Neural cell (in vitro differentiated cells): ENCODE results near the gene ALDH3A2. TPM values are rescaled to one million over a fixed set of nuclear protein-coding genes. Genes with fewer than 3 reads are reported as not detected.

Experiments used
- H2AFZ ChIP-seq: fragments of 200-600, 300-800 bp; sonication (generic), shearing (Covaris generic); 2 replicates; pipeline ENCODE4 v1.6.0; 2014; ENCODE audit warnings: low read depth, mild to moderate bottlenecking, antibody characterized with exemption, low read length, moderate library complexity
- H3F3A ChIP-seq: fragments of 200-600 bp; shearing (Covaris generic); 2 replicates; pipeline ENCODE4 v1.6.1; 2016; ENCODE audit warnings: mild to moderate bottlenecking, moderate library complexity, mixed read lengths, antibody characterized with exemption, low read length; ENCODE audit not compliant: insufficient read depth, poor library complexity, severe bottlenecking
- H3K27ac ChIP-seq: fragments of 200-600, 300-800 bp; sonication (generic), shearing (Covaris generic); 2 replicates; pipeline ENCODE4 v1.5.1; 2014; ENCODE audit warnings: mild to moderate bottlenecking, low read length, moderate library complexity
- H3K27me3 ChIP-seq: fragments of 300-800, 200-600 bp; sonication (generic), shearing (Covaris generic); 2 replicates; pipeline ENCODE4 v1.6.0; 2014; ENCODE audit warnings: mild to moderate bottlenecking, low read depth, low read length, moderate library complexity; ENCODE audit not compliant: insufficient read depth
- H3K36me3 ChIP-seq: fragments of 300-800, 200-600 bp; sonication (generic), shearing (Covaris generic); 2 replicates; pipeline ENCODE4 v1.5.1; 2014; ENCODE audit warnings: mild to moderate bottlenecking, antibody characterized with exemption, low read length, moderate library complexity; ENCODE audit not compliant: insufficient read depth
- H3K4me2 ChIP-seq: fragments of 300-800, 200-600 bp; sonication (generic), shearing (Covaris generic); 2 replicates; pipeline ENCODE4 v1.6.0; 2014; ENCODE audit warnings: mild to moderate bottlenecking, low read length
- H3K4me3 ChIP-seq: fragments of 300-800, 200-600 bp; sonication (generic), shearing (Covaris generic); 2 replicates; pipeline ENCODE4 v1.5.1; 2014; ENCODE audit warnings: mild to moderate bottlenecking, low read length, moderate library complexity
- H3K79me2 ChIP-seq: fragments of 200-600 bp; shearing (Covaris generic); replicated peaks from 2 replicates; pipeline ENCODE4 v1.6.0; 2014; ENCODE audit warnings: mild to moderate bottlenecking, low read length, moderate library complexity; ENCODE audit not compliant: insufficient read depth
- H3K9ac ChIP-seq: fragments of 300-800, 200-600 bp; sonication (generic), shearing (Covaris generic); 2 replicates; pipeline ENCODE4 v1.6.1; 2016; ENCODE audit warnings: mild to moderate bottlenecking, low read length, mixed read lengths
- H3K9me2 ChIP-seq: fragments of 200-600 bp; shearing (Covaris generic); 2 replicates; pipeline ENCODE4 v1.6.1; 2016; ENCODE audit warnings: mild to moderate bottlenecking, low read length, mixed read lengths; ENCODE audit not compliant: insufficient read depth
- H3K9me3 ChIP-seq: fragments of 200-600, 300-800 bp; sonication (generic), shearing (Covaris generic); 2 replicates; pipeline ENCODE4 v1.6.1; 2016; ENCODE audit warnings: mild to moderate bottlenecking, mixed run types, low read length, moderate library complexity, mixed read lengths
- H4K20me1 ChIP-seq: fragments of 200-600 bp; shearing (Covaris generic); 2 replicates; pipeline ENCODE4 v1.6.1; 2016; ENCODE audit warnings: mild to moderate bottlenecking, mixed run types; ENCODE audit not compliant: insufficient read depth
- EP300 ChIP-seq: fragments of 450-650 bp; conservative IDR thresholded peaks from 2 replicates; pipeline ENCODE4 v1.6.1; 2014; ENCODE audit warnings: antibody characterized with exemption, mild to moderate bottlenecking, moderate library complexity; ENCODE audit not compliant: poor library complexity, severe bottlenecking
- EZH2 ChIP-seq: fragments of 200-600, 300-800 bp; shearing (Covaris generic), sonication (generic); IDR thresholded peaks from 2 replicates; pipeline ENCODE4 v1.6.1; 2014; ENCODE audit warnings: antibody characterized with exemption, low read length, borderline replicate concordance, mild to moderate bottlenecking; ENCODE audit not compliant: insufficient read depth, poor library complexity, severe bottlenecking
- MXI1 ChIP-seq: fragments of 450-650 bp; conservative IDR thresholded peaks from 2 replicates; pipeline ENCODE4 v1.6.1; 2014; ENCODE audit warnings: antibody characterized with exemption, mild to moderate bottlenecking; ENCODE audit not compliant: poor library complexity, severe bottlenecking
- POLR2AphosphoS5 ChIP-seq: IDR thresholded peaks from 2 replicates; pipeline ENCODE4 v1.6.1; 2012
- RAD21 ChIP-seq: fragments of 450-650 bp; conservative IDR thresholded peaks from 2 replicates; pipeline ENCODE4 v1.6.1; 2014; ENCODE audit warnings: antibody characterized with exemption, mild to moderate bottlenecking, moderate library complexity
- SMC3 ChIP-seq: fragments of 450-650 bp; conservative IDR thresholded peaks from 2 replicates; pipeline ENCODE4 v1.6.1; 2014; ENCODE audit warnings: antibody characterized with exemption, mild to moderate bottlenecking, moderate library complexity; ENCODE audit not compliant: poor library complexity
- polyA plus RNA-seq: library from polyadenylated mRNA; depleted of rRNA; stranded (reverse); fragments of >200 nt; gene quantifications from 2 replicates; pipeline ENCODE4 v1.2.3, GENCODE V29; 2014
- TF ChIP-seq, protein P1 (sequence below): fragments of 450-650 bp; IDR thresholded peaks from 2 replicates; pipeline ENCODE4 v1.5.1; 2014; ENCODE audit warnings: antibody characterized with exemption, mild to moderate bottlenecking, moderate library complexity; ENCODE audit not compliant: poor library complexity, severe bottlenecking
- TF ChIP-seq, protein P2 (sequence below): IDR thresholded peaks from 2 replicates; pipeline ENCODE4 v1.6.1; 2012; ENCODE audit warnings: borderline replicate concordance

Gene ALDH3A2
- polyA plus RNA-seq, 1 donor from 2014 or later = 51.2 TPM

DNA sequence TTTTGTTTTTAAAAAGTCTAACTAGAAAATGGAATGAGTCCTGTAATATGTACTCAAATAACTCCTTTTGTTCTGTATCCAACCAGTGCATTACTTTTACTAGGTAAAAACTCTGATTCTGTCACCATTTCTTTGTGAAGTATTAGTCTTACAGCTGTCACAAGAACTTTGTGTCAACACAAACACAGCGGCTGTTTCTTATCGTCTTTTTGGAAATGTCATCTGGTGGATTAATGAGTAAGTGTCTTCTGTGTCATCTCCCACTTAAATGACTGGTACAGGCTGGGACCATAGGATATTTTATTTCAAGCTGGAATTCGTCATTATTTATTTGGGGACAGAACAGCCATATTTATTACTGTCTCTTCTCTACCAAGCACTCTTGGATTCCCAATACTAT is 19.1 kb upstream of the ALDH3A2 start:
- no peaks in the 10 kb centered on the region for H3K9me2 ChIP-seq
- no peaks in the 10 kb centered on the region for H3K79me2 ChIP-seq
- H3K9ac ChIP-seq = no peak overlapping the region
- H3K27me3 ChIP-seq = no peaks in the 10 kb centered on the region
- H2AFZ ChIP-seq = no peak overlapping the region
- no peaks in the 10 kb centered on the region for H3K36me3 ChIP-seq
- no peak overlapping the region for H3K4me2 ChIP-seq
- H3F3A ChIP-seq = no peaks in the 10 kb centered on the region
- peaks cover 3% of the 10 kb centered on the region for H3K9me3 ChIP-seq
- H3K27ac ChIP-seq = no peak overlapping the region
- TF ChIP-seq SMC3 = no peak
- TF ChIP-seq, protein P1, sequence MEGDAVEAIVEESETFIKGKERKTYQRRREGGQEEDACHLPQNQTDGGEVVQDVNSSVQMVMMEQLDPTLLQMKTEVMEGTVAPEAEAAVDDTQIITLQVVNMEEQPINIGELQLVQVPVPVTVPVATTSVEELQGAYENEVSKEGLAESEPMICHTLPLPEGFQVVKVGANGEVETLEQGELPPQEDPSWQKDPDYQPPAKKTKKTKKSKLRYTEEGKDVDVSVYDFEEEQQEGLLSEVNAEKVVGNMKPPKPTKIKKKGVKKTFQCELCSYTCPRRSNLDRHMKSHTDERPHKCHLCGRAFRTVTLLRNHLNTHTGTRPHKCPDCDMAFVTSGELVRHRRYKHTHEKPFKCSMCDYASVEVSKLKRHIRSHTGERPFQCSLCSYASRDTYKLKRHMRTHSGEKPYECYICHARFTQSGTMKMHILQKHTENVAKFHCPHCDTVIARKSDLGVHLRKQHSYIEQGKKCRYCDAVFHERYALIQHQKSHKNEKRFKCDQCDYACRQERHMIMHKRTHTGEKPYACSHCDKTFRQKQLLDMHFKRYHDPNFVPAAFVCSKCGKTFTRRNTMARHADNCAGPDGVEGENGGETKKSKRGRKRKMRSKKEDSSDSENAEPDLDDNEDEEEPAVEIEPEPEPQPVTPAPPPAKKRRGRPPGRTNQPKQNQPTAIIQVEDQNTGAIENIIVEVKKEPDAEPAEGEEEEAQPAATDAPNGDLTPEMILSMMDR = no peak
- TF ChIP-seq RAD21 = no peak
- no peak for TF ChIP-seq EP300
- no peak for TF ChIP-seq EZH2
- H4K20me1 ChIP-seq = no peaks in the 10 kb centered on the region
- no peak overlapping the region for H3K4me3 ChIP-seq

DNA sequence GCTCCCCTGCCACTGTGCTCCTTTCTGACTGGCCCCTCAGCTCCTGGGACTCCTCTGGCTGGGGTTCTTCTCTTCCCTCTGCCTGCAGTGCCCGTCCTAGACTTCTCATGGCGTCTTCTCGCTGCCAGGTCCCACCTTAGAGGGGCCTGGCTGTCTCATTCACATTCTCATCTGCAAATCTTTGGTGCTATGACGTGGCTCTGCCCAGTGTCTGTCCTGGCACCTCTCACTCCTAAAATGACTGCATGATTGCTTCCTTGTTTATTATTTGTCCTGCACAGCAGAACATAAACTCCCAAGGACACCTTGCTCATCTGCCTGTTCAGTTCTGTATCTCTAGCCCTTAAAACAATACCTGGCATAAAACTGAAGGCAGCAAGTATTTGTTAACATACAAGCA is 18.5 kb upstream of the ALDH3A2 start:
- no peak overlapping the region for H3K9ac ChIP-seq
- H4K20me1 ChIP-seq = no peaks in the 10 kb centered on the region
- H2AFZ ChIP-seq = no peak overlapping the region
- no peak overlapping the region for H3K4me3 ChIP-seq
- no peak overlapping the region for H3K27ac ChIP-seq
- TF ChIP-seq POLR2AphosphoS5 (no peak), MXI1 (no peak), SMC3 (no peak), RAD21 (no peak), EZH2 (no peak)
- TF ChIP-seq, protein P1 = no peak
- TF ChIP-seq, protein P2, sequence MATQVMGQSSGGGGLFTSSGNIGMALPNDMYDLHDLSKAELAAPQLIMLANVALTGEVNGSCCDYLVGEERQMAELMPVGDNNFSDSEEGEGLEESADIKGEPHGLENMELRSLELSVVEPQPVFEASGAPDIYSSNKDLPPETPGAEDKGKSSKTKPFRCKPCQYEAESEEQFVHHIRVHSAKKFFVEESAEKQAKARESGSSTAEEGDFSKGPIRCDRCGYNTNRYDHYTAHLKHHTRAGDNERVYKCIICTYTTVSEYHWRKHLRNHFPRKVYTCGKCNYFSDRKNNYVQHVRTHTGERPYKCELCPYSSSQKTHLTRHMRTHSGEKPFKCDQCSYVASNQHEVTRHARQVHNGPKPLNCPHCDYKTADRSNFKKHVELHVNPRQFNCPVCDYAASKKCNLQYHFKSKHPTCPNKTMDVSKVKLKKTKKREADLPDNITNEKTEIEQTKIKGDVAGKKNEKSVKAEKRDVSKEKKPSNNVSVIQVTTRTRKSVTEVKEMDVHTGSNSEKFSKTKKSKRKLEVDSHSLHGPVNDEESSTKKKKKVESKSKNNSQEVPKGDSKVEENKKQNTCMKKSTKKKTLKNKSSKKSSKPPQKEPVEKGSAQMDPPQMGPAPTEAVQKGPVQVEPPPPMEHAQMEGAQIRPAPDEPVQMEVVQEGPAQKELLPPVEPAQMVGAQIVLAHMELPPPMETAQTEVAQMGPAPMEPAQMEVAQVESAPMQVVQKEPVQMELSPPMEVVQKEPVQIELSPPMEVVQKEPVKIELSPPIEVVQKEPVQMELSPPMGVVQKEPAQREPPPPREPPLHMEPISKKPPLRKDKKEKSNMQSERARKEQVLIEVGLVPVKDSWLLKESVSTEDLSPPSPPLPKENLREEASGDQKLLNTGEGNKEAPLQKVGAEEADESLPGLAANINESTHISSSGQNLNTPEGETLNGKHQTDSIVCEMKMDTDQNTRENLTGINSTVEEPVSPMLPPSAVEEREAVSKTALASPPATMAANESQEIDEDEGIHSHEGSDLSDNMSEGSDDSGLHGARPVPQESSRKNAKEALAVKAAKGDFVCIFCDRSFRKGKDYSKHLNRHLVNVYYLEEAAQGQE = no peak
- H3K4me2 ChIP-seq = no peak overlapping the region
- H3F3A ChIP-seq = no peaks in the 10 kb centered on the region
- H3K79me2 ChIP-seq = no peaks in the 10 kb centered on the region
- no peaks in the 10 kb centered on the region for H3K9me2 ChIP-seq
- H3K27me3 ChIP-seq = no peaks in the 10 kb centered on the region
- no peaks in the 10 kb centered on the region for H3K36me3 ChIP-seq
- peaks cover 3% of the 10 kb centered on the region for H3K9me3 ChIP-seq
